ENCODE measurements around the gene KDM1B.
A peak's percentile ranks its signal among the peaks of the same experiment; 100 is the strongest.

The KDM1B gene

DNA sequence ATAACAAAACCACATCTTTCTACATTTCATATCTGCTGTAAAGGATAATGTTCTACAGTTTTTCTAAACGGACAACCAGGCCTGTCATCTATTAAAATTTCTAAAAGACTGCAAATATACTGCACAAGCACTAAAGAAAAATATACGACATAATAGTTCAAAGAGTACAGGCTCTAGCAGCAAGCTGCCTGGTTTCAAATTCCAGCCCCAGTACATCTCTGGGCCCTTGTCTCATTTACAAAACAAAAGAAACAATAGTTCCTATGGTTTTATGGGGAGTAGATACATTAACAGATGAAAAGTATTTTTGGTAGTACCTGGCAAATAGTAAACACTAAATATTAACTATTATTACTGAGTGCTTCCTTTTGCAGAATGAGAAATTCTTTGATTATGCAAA lies 85.0 kb downstream of the KDM1B start:
- Histone ChIP-seq H3K36me3 (replicated peaks) (peaks cover 83% of the 10 kb centered on the region), H3K27me3 (ENCODE audit: low read depth) (no peaks in the 10 kb centered on the region), H3K9me3 (no peaks in the 10 kb centered on the region), H3K4me3 (no peak overlapping the region), H3K4me1 (peaks cover 24% of the 10 kb centered on the region)
- in situ Hi-C loops (cut with MboI; ENCODE audit: low sequenced_read_pairs): no loop called here
- DNase-seq (ENCODE audit: low spot score in 2 of 2): peak; percentile 64 to 93

DNA sequence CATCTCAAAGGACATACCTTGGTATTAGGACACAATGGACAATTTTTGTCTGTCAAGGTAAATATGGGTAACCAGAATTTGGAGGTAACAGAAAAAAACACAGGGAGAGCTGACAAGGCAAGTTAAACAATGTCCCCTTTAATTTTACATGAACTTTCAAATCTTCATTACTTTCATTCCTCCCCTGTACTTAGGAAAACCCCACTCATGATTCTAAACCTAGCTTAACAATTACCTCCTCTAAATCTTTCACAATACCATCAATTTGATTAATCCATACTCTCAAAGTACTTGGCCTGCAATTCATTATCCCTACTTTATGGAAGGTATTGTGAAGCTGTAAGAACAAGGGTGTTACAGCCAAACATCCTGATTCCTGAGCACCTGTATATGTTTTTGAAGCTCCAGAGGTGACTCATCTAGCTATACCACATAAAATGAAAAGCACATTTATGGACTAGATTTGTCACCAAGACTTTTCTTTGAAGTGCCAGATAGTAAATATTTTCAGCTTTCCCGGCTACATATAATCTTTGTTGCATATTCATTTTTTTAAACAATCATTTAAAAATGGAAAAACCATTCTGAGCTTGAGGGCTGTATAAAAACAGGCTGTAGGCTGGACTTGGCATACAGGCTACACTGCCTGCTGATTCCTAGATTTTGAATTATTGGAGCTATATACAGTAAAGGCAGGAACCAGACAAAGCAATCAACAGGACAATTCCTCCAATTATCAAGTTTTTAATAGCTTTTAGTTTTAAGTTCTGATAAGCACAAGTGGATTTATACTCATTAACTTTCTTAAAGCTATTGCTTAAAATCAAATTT lies 86.2 kb downstream of the KDM1B start:
- in situ Hi-C loops (cut with MboI; ENCODE audit: low sequenced_read_pairs): no loop called here
- H3K36me3 ChIP-seq (replicated peaks): peaks cover 85% of the 10 kb centered on the region

DNA sequence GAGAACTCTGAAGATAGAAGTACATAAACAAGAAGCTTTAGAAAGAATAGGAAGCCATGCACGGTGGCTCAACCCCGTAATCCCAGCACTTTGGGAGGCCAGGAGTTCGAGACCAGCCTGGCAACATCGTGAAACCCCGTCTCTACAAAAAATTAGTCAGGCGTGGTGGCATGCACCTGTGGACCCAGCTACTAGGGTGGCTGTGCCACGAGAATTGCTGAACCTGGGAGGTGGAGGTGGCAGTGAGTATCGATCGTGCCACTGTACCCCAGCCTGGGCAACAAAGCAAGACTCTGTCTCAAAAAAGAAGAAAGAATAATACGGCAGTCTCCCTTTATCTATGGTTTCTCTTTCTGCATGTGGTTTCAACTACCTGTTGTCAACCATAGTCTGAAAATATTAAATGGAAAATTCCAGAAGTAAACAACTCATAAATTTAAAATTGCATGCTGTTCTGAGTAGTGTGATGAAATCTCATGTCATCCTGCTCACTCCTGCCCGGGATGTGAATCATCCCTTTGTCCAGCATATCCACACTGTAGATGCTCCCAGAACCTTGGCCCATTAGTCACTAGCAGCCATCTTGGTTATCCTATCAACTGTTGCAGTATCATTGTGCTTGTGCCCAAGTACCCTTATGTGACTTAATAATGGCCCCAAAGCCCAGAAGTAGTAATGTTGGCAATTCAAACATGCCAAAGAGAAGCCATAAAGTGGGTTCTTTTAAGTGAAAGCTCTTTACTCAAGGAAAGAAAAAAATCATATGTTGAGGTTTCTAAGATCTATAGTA lies 87.0 kb downstream of the KDM1B start:
- no peak overlapping the region for H3K4me3 ChIP-seq
- peaks cover 24% of the 10 kb centered on the region for H3K4me1 ChIP-seq
- H3K36me3 ChIP-seq (replicated peaks): peaks cover 83% of the 10 kb centered on the region
- no peaks in the 10 kb centered on the region for H3K9me3 ChIP-seq
- in situ Hi-C loops (cut with MboI; ENCODE audit: low sequenced_read_pairs): no loop called here
- no peak for DNase-seq (ENCODE audit: low spot score in 2 of 2)
- no peaks in the 10 kb centered on the region for H3K27me3 ChIP-seq (ENCODE audit: low read depth)

More for the DNA sequence above, 86.2 kb downstream of the KDM1B start:
- H3K9me3 ChIP-seq: no peaks in the 10 kb centered on the region
- no peak overlapping the region for H3K4me3 ChIP-seq
- H3K27me3 ChIP-seq (ENCODE audit: low read depth): no peaks in the 10 kb centered on the region
- DNase-seq (ENCODE audit: low spot score in 2 of 2): no peak
- peaks cover 24% of the 10 kb centered on the region for H3K4me1 ChIP-seq

DNA sequence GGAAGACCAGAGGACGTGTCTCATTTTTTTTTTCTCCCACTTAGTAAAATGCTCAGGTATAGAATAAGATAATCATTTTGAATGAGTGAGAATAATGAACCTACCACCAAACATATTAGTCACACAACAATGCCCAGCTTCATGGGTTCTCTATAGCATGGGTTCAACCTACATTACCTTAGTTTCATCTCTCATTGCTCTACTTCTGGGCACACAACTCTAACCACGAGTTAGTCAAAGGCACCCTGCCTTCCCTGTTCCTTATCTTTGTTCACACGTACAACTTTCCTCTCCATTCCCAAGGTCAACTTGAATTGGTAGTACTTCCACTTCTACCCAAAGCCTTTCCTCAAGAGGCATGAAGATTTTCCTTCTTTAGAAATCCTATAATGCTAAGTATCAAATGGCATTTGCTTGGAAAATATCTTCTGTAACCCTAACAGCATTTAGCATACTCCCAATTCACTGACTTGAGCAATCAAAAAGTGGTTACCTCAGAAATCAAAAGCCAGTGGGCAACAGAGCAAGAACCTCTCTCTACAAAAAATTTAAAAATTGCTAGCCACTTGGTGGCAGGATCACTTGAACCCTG lies 88.2 kb downstream of the KDM1B start:
- no peak for DNase-seq (ENCODE audit: low spot score in 2 of 2)
- Histone ChIP-seq H3K9me3 (no peaks in the 10 kb centered on the region), H3K4me3 (no peak overlapping the region), H3K36me3 (replicated peaks) (peaks cover 85% of the 10 kb centered on the region), H3K27me3 (ENCODE audit: low read depth) (no peaks in the 10 kb centered on the region), H3K4me1 (peaks cover 24% of the 10 kb centered on the region)
- in situ Hi-C loops (cut with MboI; ENCODE audit: low sequenced_read_pairs): no loop called here

DNA sequence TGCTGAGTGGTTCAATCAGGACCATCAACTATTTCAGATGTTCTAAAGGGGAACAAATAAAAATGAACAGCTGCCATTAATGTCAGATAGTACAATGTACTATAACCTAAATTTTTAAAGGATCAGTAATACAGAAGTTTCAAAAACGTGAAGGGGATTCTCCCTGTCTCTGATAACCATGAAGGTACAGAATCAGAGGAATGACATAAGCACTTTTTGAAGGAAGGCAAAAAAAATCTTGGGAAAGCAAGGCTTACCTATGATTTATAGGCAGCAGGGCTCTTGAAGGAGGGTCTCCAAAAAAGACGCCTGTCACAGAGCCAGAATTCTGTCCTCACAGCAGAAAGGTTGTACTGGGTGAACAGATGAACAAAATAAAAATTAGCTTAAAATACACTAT lies 89.0 kb downstream of the KDM1B start:
- no peaks in the 10 kb centered on the region for H3K9me3 ChIP-seq
- H3K36me3 ChIP-seq (replicated peaks): peaks cover 90% of the 10 kb centered on the region
- no peaks in the 10 kb centered on the region for H3K27me3 ChIP-seq (ENCODE audit: low read depth)
- peaks cover 24% of the 10 kb centered on the region for H3K4me1 ChIP-seq
- no peak overlapping the region for H3K4me3 ChIP-seq
- no peak for DNase-seq (ENCODE audit: low spot score in 2 of 2)
- in situ Hi-C loops (cut with MboI; ENCODE audit: low sequenced_read_pairs): no loop called here

DNA sequence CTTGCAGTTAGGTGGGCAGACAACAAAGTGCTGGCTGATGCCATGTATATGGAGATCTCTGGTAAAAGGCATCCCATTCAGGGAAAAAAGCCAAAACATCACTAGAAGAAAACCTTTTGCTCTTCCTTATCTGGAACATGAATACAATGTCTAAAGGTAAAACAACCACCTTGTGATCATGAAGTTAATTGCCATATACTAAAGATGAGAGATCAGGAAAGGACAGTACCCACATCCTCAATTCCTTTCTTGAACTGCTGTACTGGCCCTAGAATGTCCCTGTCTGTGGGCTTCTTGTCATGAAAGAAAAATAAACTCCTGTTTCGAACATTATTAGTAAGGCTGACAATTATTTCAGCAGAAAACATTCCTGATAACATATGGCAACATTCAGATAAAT lies 89.9 kb downstream of the KDM1B start:
- no peak for DNase-seq (ENCODE audit: low spot score in 2 of 2)
- peaks cover 90% of the 10 kb centered on the region for H3K36me3 ChIP-seq (replicated peaks)
- no peaks in the 10 kb centered on the region for H3K9me3 ChIP-seq
- in situ Hi-C loops (cut with MboI; ENCODE audit: low sequenced_read_pairs): no loop called here
- no peak overlapping the region for H3K4me3 ChIP-seq
- H3K4me1 ChIP-seq: peaks cover 17% of the 10 kb centered on the region
- H3K27me3 ChIP-seq (ENCODE audit: low read depth): no peaks in the 10 kb centered on the region

DNA sequence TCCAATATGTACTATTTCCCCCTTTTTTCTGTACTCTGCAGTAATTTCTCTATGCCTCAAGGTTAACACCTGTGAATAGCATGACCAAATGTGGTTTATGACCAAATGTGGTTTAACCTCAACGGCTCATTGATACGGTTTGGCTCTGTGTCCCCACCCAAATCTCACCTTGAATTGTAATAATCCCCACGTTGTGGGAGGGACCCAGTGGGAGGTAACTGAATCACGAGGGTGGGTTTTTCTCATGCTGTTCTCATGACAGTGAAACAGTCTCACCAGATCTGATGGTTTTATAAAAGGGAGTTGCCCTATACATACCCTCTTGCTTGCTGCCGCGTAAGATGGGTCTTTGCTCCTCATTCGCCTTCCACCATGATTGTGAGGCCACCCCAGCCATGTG lies 90.4 kb downstream of the KDM1B start:
- in situ Hi-C loops (cut with MboI; ENCODE audit: low sequenced_read_pairs): no loop called here
- no peak for DNase-seq (ENCODE audit: low spot score in 2 of 2)
- no peaks in the 10 kb centered on the region for H3K27me3 ChIP-seq (ENCODE audit: low read depth)
- H3K9me3 ChIP-seq: no peaks in the 10 kb centered on the region
- peaks cover 92% of the 10 kb centered on the region for H3K36me3 ChIP-seq (replicated peaks)
- no peak overlapping the region for H3K4me3 ChIP-seq
- H3K4me1 ChIP-seq: peaks cover 13% of the 10 kb centered on the region

DNA sequence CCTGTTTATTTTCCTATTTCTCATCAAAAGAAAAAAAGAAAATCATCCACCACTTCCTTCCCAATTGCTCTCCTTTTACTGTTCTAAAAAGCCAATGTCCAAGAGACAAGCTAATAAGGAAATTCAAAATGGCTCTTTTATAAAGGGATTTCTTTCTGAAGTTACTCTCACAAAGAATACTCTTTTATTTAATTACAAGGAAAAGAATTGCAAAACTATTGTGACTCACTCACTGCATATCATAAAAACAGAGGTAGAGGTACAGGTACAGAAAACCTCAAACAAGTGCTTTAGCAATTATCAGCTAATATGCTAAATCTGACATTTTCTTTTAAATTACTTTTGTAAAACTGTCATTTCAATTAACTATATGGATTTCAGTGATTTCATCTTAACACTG lies 91.0 kb downstream of the KDM1B start:
- Histone ChIP-seq H3K27me3 (ENCODE audit: low read depth) (no peaks in the 10 kb centered on the region), H3K36me3 (replicated peaks) (peaks cover 92% of the 10 kb centered on the region)

DNA sequence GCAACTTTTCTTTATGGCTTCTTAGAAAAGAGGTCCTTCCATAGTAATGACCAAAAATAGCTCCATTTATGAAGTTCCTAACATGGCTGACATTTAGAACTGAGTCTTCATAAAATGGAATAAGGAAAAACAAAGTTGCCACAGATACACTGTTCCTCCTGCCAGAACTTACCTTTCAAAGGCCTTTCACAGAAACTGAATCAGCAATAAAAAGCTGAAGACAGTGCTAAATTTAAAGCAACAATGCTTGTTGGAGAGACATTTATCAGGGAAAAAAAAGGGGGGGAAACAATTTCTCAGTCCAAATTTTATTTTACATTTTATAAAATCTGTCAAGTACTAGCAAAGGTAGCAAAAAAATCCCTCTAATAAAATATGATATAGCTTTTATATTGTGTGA lies 91.8 kb downstream of the KDM1B start:
- H3K36me3 ChIP-seq (replicated peaks): peaks cover 93% of the 10 kb centered on the region
- DNase-seq (ENCODE audit: low spot score in 2 of 2): no peak
- in situ Hi-C loops (cut with MboI; ENCODE audit: low sequenced_read_pairs): no loop called here

More for the DNA sequence above, 91.0 kb downstream of the KDM1B start:
- no peaks in the 10 kb centered on the region for H3K9me3 ChIP-seq
- peaks cover 9% of the 10 kb centered on the region for H3K4me1 ChIP-seq
- in situ Hi-C loops (cut with MboI; ENCODE audit: low sequenced_read_pairs): no loop called here
- no peak overlapping the region for H3K4me3 ChIP-seq
- no peak for DNase-seq (ENCODE audit: low spot score in 2 of 2)

DNA sequence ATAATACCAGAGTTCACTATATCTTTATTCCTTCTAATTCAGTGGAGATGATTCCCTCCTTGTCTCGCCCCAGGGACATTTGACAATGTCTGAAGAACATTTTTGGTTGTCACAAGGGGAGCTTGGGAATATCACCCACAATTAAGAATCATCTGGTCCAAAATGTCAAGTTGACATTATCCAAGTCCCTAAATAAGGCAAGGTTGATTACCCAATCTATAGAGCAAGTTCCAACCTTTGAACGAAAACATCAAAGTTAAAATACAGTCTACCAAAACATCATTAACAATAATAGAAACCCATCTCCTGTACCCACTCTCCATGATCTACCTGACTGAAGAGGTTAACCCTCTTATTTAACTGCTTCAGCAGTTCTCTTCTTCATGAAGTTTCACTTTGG lies 93.5 kb downstream of the KDM1B start:
- in situ Hi-C loops (cut with MboI; ENCODE audit: low sequenced_read_pairs): no loop called here
- H3K36me3 ChIP-seq (replicated peaks): peaks cover 92% of the 10 kb centered on the region
- no peaks in the 10 kb centered on the region for H3K27me3 ChIP-seq (ENCODE audit: low read depth)
- H3K4me3 ChIP-seq: no peak overlapping the region
- no peak for DNase-seq (ENCODE audit: low spot score in 2 of 2)
- H3K4me1 ChIP-seq: no peaks in the 10 kb centered on the region
- H3K9me3 ChIP-seq: no peaks in the 10 kb centered on the region

More for the DNA sequence above, 91.8 kb downstream of the KDM1B start:
- peaks cover 1% of the 10 kb centered on the region for H3K4me1 ChIP-seq
- H3K4me3 ChIP-seq: no peak overlapping the region
- H3K9me3 ChIP-seq: no peaks in the 10 kb centered on the region
- H3K27me3 ChIP-seq (ENCODE audit: low read depth): no peaks in the 10 kb centered on the region

DNA sequence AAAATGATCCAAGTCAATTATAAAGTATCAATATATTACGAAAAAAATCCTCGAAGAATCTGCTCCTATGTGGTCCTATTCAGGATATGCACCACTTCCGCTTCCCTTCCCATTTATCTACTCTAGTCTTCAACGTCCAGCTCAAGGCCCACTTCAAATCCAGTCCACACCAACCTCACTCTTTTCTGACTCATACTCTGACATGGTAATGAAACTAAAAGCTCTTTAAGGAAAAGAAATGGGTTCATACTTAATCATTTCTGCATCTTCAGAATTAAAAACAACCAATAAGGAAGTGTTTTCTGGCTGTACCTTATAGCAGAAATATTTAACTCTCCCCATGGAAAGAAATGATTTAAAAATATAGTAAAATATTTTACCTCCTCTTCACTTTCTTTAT lies 94.0 kb downstream of the KDM1B start:
- Histone ChIP-seq H3K4me1 (no peaks in the 10 kb centered on the region), H3K27me3 (ENCODE audit: low read depth) (no peaks in the 10 kb centered on the region), H3K4me3 (no peak overlapping the region), H3K36me3 (replicated peaks) (peaks cover 92% of the 10 kb centered on the region), H3K9me3 (no peaks in the 10 kb centered on the region)
- DNase-seq (ENCODE audit: low spot score in 2 of 2): no peak
- in situ Hi-C loops (cut with MboI; ENCODE audit: low sequenced_read_pairs): no loop called here

DNA sequence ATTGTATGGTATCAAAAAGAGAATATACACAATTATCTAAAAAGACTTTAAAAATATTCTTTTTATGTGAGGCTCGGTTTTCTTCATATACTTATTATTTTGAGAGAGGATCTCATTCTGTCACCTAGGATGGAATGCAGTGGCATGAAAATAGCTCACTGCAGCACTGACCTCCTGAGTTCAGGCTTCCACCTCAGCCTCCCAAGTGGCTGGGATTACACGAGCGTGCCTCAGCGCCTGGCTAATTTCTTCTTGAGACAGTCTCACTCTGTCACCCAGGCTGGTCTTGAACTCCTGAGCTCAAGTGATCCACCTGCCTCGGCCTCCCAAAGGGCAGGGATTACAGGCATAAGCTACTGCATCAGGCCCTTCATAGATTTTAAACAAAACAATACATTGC lies 98.4 kb downstream of the KDM1B start:
- H3K27me3 ChIP-seq (ENCODE audit: low read depth): no peaks in the 10 kb centered on the region
- no peak for DNase-seq (ENCODE audit: low spot score in 2 of 2)
- no peaks in the 10 kb centered on the region for H3K4me1 ChIP-seq
- no peak overlapping the region for H3K4me3 ChIP-seq
- H3K36me3 ChIP-seq (replicated peaks): peaks cover 95% of the 10 kb centered on the region
- in situ Hi-C loops (cut with MboI; ENCODE audit: low sequenced_read_pairs): no loop called here
- no peaks in the 10 kb centered on the region for H3K9me3 ChIP-seq

DNA sequence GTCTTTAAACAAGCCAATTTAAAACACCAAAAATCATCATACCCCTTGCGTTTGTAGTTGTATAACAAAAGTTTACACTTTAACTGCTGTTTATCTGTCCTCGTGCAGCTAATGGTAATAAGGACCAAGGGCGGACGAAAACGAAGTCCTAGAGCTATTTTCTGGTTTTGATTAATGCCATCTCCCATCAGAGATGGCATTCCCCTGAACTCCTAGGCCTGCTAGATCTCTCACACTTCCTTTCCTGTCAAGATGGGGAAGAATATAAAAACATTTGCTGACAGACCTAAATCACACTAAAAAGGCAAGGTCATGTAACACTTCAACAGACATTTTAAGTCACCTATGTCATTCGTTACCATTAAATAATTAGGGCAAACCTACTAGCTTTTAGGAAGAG lies 99.6 kb downstream of the KDM1B start:
- no peak overlapping the region for H3K4me3 ChIP-seq
- no peak for DNase-seq (ENCODE audit: low spot score in 2 of 2)
- no peaks in the 10 kb centered on the region for H3K27me3 ChIP-seq (ENCODE audit: low read depth)
- H3K4me1 ChIP-seq: peaks cover 4% of the 10 kb centered on the region; the same call in 1 of the 2 replicates
- in situ Hi-C loops (cut with MboI; ENCODE audit: low sequenced_read_pairs): no loop called here
- H3K36me3 ChIP-seq (replicated peaks): peaks cover 91% of the 10 kb centered on the region
- no peaks in the 10 kb centered on the region for H3K9me3 ChIP-seq
